H9 (cell line): Measurements from ENCODE around the gene COCH. TPM values are rescaled to one million over a fixed set of nuclear protein-coding genes. Genes with fewer than 3 reads are reported as not detected.

ENCODE experiments used
- DNase-seq: peaks from one replicate; pipeline ENCODE4 v3.0.0-alpha.2; 2017
- H2AFZ ChIP-seq: one replicate; pipeline ENCODE4 v1.6.1; 2013; ENCODE audit warnings: mild to moderate bottlenecking, low read length, control low read depth, moderate library complexity
- H2AK5ac ChIP-seq: 2 replicates; pipeline ENCODE4 v1.6.1; 2013; ENCODE audit warnings: low read length, control low read depth, mixed read lengths; ENCODE audit not compliant: insufficient read length
- H2BK120ac ChIP-seq: one replicate; pipeline ENCODE4 v1.6.1; 2013; ENCODE audit warnings: low read depth, mild to moderate bottlenecking, low read length, control low read depth, inconsistent platforms; ENCODE audit not compliant: poor library complexity, severe bottlenecking
- H2BK12ac ChIP-seq: 2 replicates; pipeline ENCODE4 v1.6.1; 2013; ENCODE audit warnings: low read length, control low read depth, mixed read lengths, low read depth; ENCODE audit not compliant: insufficient read length
- H2BK15ac ChIP-seq: 2 replicates; pipeline ENCODE4 v1.6.1; 2013; ENCODE audit warnings: low read depth, low read length, control low read depth
- H2BK20ac ChIP-seq: one replicate; pipeline ENCODE4 v1.6.1; 2013; ENCODE audit warnings: low read depth, mild to moderate bottlenecking, low read length, control low read depth, inconsistent platforms; ENCODE audit not compliant: poor library complexity, severe bottlenecking
- H2BK5ac ChIP-seq: 2 replicates; pipeline ENCODE4 v1.6.1; 2013; ENCODE audit warnings: low read length, control low read depth, mixed read lengths; ENCODE audit not compliant: insufficient read length
- H3K14ac ChIP-seq: 2 replicates; pipeline ENCODE4 v1.6.1; 2013; ENCODE audit warnings: low read length, control low read depth; ENCODE audit not compliant: insufficient read depth
- H3K18ac ChIP-seq: 2 replicates; pipeline ENCODE4 v1.6.1; 2013; ENCODE audit warnings: low read depth, mild to moderate bottlenecking, mixed read lengths, low read length, control low read depth; ENCODE audit not compliant: insufficient read length
- H3K23ac ChIP-seq: 2 replicates; pipeline ENCODE4 v1.6.1; 2013; ENCODE audit warnings: low read length, control low read depth, mixed read lengths, low read depth; ENCODE audit not compliant: insufficient read length
- H3K23me2 ChIP-seq: 2 replicates; pipeline ENCODE4 v1.6.1; 2013; ENCODE audit warnings: low read depth, mild to moderate bottlenecking, mixed read lengths, low read length, control low read depth; ENCODE audit not compliant: insufficient read length, poor library complexity, severe bottlenecking
- H3K27ac ChIP-seq: 2 replicates; pipeline ENCODE4 v1.5.1; 2013; ENCODE audit warnings: low read length, control low read depth, mixed read lengths, low read depth; ENCODE audit not compliant: insufficient read length
- H3K27me3 ChIP-seq: 2 replicates; pipeline ENCODE4 v1.6.1; 2013; ENCODE audit warnings: low read length, control low read depth, inconsistent platforms; ENCODE audit not compliant: insufficient read depth
- H3K4ac ChIP-seq: 2 replicates; pipeline ENCODE4 v1.6.1; 2013; ENCODE audit warnings: low read depth, mild to moderate bottlenecking, control low read depth, inconsistent platforms, low read length, moderate library complexity
- H3K4me1 ChIP-seq: 2 replicates; pipeline ENCODE4 v1.6.1; 2013; ENCODE audit warnings: low read length, control low read depth, inconsistent platforms; ENCODE audit not compliant: insufficient read depth
- H3K4me2 ChIP-seq: 2 replicates; pipeline ENCODE4 v1.6.1; 2013; ENCODE audit warnings: low read length, control low read depth, mixed read lengths; ENCODE audit not compliant: insufficient read length, insufficient read depth
- H3K56ac ChIP-seq: 2 replicates; pipeline ENCODE4 v1.6.1; 2013; ENCODE audit warnings: low read depth, mild to moderate bottlenecking, mixed read lengths, low read length, control low read depth; ENCODE audit not compliant: insufficient read length
- H3K79me1 ChIP-seq: 2 replicates; pipeline ENCODE4 v1.6.1; 2013; ENCODE audit warnings: low read depth, mild to moderate bottlenecking, moderate library complexity, low read length, control low read depth, inconsistent platforms; ENCODE audit not compliant: insufficient read depth, poor library complexity, severe bottlenecking
- H3K79me2 ChIP-seq: 2 replicates; pipeline ENCODE4 v1.6.1; 2013; ENCODE audit warnings: low read length, control low read depth, inconsistent platforms; ENCODE audit not compliant: insufficient read depth
- H3K9ac ChIP-seq: 2 replicates; pipeline ENCODE4 v1.6.1; 2013; ENCODE audit warnings: low read length, control low read depth, mixed read lengths; ENCODE audit not compliant: insufficient read length; ENCODE audit errors: extremely low read depth
- H3K9me3 ChIP-seq: one replicate; pipeline ENCODE4 v1.6.1; 2013; ENCODE audit warnings: low read depth, low read length, inconsistent platforms; ENCODE audit not compliant: control insufficient read depth
- H3T11ph ChIP-seq: one replicate; pipeline ENCODE4 v1.6.1; 2013; ENCODE audit warnings: mild to moderate bottlenecking, low read length, control low read depth, inconsistent platforms
- H4K20me1 ChIP-seq: one replicate; pipeline ENCODE4 v1.6.1; 2013; ENCODE audit not compliant: control insufficient read depth, insufficient read length, insufficient read depth
- H4K5ac ChIP-seq: 2 replicates; pipeline ENCODE4 v1.6.1; 2013; ENCODE audit warnings: low read depth, mild to moderate bottlenecking, mixed read lengths, low read length, control low read depth; ENCODE audit not compliant: insufficient read length
- H4K8ac ChIP-seq: replicated peaks from 2 replicates; pipeline ENCODE4 v1.6.1; 2013; ENCODE audit warnings: low read length, control low read depth, mixed read lengths, low read depth; ENCODE audit not compliant: insufficient read length
- H4K91ac ChIP-seq: 2 replicates; pipeline ENCODE4 v1.6.1; 2013; ENCODE audit warnings: low read depth, mild to moderate bottlenecking, moderate library complexity, mixed read lengths, low read length, control low read depth; ENCODE audit not compliant: insufficient read length
- H3K27ac Mint-ChIP-seq, 3 experiments: 2 replicates in 2 of 3; 3 replicates in 1 of 3; pipeline ENCODE4 v1.8.0; 2020 to 2021; ENCODE audit warnings: mixed read lengths in 3 of 3, mild to moderate bottlenecking in 1 of 3, moderate library complexity in 1 of 3
- H3K27me3 Mint-ChIP-seq: 2 replicates; pipeline ENCODE4 v1.8.0; 2021; ENCODE audit warnings: low read depth, mild to moderate bottlenecking, moderate library complexity, mixed read lengths
- H3K36me3 Mint-ChIP-seq, 3 experiments: 2 replicates in 2 of 3; 3 replicates in 1 of 3; pipeline ENCODE4 v1.8.0; 2020 to 2021; ENCODE audit warnings: low read depth in 3 of 3, mixed read lengths in 3 of 3; ENCODE audit not compliant: insufficient read depth in 1 of 3
- H3K4me1 Mint-ChIP-seq, 2 experiments: 2 replicates each; pipeline ENCODE4 v1.8.0; 2020; ENCODE audit warnings: mixed read lengths in 2 of 2
- H3K4me3 Mint-ChIP-seq, 2 experiments: 2 replicates in 1 of 2; 3 replicates in 1 of 2; pipeline ENCODE4 v1.8.0; 2020 to 2021; ENCODE audit warnings: mild to moderate bottlenecking in 2 of 2, mixed read lengths in 2 of 2, moderate library complexity in 1 of 2
- H3K9me3 Mint-ChIP-seq, 2 experiments: 2 replicates in 1 of 2; 3 replicates in 1 of 2; pipeline ENCODE4 v1.8.0; 2020; ENCODE audit warnings: mild to moderate bottlenecking in 2 of 2, mixed read lengths in 2 of 2, moderate library complexity in 1 of 2
- WGBS: extraction: QIAGEN DNeasy Blood & Tissue Kit; methylation state at CpG from one replicate; pipeline ENCODE4 v1.1.7; 2013; ENCODE audit warnings: missing lambda C conversion rate, low lambda C conversion rate, mixed read lengths; ENCODE audit not compliant: insufficient read length; ENCODE audit errors: extremely low coverage; 5-methylcytosine and 5-hydroxymethylcytosine counted together
- total RNA-seq: library from RNA; stranded (reverse); gene quantifications from 2 replicates; pipeline ENCODE4 v1.2.1, GENCODE V29; 2021
- TF ChIP-seq, protein P1 (sequence below): fragments of 200-600 bp; sonication (generic); conservative IDR thresholded peaks from 3 replicates; pipeline ENCODE4 v1.8.0; 2021; ENCODE audit warnings: antibody characterized with exemption, mild to moderate bottlenecking

Gene COCH
- total RNA-seq, 1 experiment from 2014 or later: 25.8 TPM

DNA sequence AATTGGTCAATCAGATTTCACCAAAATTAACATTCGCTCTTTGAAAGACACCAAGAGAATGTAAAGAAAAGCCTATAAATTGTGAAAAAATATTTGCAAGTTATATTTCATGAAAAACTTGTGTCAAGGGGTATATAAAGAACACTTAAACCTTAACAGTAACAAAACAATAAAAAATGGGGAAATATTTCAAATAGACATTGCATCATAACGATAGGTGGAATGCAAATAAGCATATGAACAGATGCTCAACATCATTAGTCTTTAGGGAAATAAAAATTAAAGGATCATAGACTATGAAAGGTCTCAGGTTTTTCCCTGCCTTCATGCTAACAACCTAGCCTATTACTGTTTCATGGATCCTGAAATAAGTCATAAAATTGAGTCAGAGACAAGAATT, 64.3 kb downstream of the COCH start:
- Histone ChIP-seq H3K14ac (no peak overlapping the region), H3K79me2 (no peaks in the 10 kb centered on the region), H3K27ac (no peak overlapping the region), H3K56ac (no peak overlapping the region), H2BK15ac (no peak overlapping the region), H3K9ac (no peak overlapping the region), H2BK12ac (no peak overlapping the region), H3T11ph (no peak overlapping the region), H4K91ac (no peak overlapping the region), H2BK20ac (no peak overlapping the region), H3K79me1 (no peaks in the 10 kb centered on the region), H4K8ac (no peak overlapping the region), H3K18ac (no peak overlapping the region), H3K4ac (no peak overlapping the region), H3K23ac (no peak overlapping the region), H4K5ac (no peak overlapping the region), H3K4me2 (no peak overlapping the region), H3K23me2 (no peaks in the 10 kb centered on the region), H3K9me3 (no peaks in the 10 kb centered on the region), H3K27me3 (no peaks in the 10 kb centered on the region), H2AK5ac (no peak overlapping the region), H4K20me1 (no peaks in the 10 kb centered on the region), H3K4me1 (peaks cover 3% of the 10 kb centered on the region; the same call in 1 of the 2 replicates), H2BK5ac (no peak overlapping the region), H2BK120ac (no peak overlapping the region), H2AFZ (no peak overlapping the region)
- H3K27ac Mint-ChIP-seq: no peak overlapping the region
- H3K9me3 Mint-ChIP-seq: no peaks in the 10 kb centered on the region
- no CpG with 5 or more reads among the region's 2 CpGs for WGBS
- TF ChIP-seq, protein P1, sequence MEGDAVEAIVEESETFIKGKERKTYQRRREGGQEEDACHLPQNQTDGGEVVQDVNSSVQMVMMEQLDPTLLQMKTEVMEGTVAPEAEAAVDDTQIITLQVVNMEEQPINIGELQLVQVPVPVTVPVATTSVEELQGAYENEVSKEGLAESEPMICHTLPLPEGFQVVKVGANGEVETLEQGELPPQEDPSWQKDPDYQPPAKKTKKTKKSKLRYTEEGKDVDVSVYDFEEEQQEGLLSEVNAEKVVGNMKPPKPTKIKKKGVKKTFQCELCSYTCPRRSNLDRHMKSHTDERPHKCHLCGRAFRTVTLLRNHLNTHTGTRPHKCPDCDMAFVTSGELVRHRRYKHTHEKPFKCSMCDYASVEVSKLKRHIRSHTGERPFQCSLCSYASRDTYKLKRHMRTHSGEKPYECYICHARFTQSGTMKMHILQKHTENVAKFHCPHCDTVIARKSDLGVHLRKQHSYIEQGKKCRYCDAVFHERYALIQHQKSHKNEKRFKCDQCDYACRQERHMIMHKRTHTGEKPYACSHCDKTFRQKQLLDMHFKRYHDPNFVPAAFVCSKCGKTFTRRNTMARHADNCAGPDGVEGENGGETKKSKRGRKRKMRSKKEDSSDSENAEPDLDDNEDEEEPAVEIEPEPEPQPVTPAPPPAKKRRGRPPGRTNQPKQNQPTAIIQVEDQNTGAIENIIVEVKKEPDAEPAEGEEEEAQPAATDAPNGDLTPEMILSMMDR: no peak
- H3K4me1 Mint-ChIP-seq: peaks cover 14 to 15% of the 10 kb centered on the region in 2 experiments
- H3K36me3 Mint-ChIP-seq: peaks cover 8 to 44% (median 42%) of the 10 kb centered on the region in 3 experiments; a peak in 6 of 7 replicates
- DNase-seq: no peak
- no peak overlapping the region for H3K4me3 Mint-ChIP-seq
- H3K27me3 Mint-ChIP-seq: no peaks in the 10 kb centered on the region

Other genes starting within 250 kb of the COCH start
- gene AP4S1, start 151.1 kb downstream of the COCH start, total RNA-seq: 11.3 and 13.7 TPM in 2 replicates
- gene STRN3, start 151.8 kb downstream of the COCH start, total RNA-seq: 49.5 and 52.1 TPM in 2 replicates